NCI-H526 (cell line): ENCODE results near the gene TMEM54.
A peak's percentile ranks its signal among the peaks of the same experiment; 100 is the strongest.

Source experiments
- DNase-seq, 2 experiments: peaks; one replicate each; lab custom pipeline; 2025; lab: John Stamatoyannopoulos, UW

The TMEM54 gene

DNA sequence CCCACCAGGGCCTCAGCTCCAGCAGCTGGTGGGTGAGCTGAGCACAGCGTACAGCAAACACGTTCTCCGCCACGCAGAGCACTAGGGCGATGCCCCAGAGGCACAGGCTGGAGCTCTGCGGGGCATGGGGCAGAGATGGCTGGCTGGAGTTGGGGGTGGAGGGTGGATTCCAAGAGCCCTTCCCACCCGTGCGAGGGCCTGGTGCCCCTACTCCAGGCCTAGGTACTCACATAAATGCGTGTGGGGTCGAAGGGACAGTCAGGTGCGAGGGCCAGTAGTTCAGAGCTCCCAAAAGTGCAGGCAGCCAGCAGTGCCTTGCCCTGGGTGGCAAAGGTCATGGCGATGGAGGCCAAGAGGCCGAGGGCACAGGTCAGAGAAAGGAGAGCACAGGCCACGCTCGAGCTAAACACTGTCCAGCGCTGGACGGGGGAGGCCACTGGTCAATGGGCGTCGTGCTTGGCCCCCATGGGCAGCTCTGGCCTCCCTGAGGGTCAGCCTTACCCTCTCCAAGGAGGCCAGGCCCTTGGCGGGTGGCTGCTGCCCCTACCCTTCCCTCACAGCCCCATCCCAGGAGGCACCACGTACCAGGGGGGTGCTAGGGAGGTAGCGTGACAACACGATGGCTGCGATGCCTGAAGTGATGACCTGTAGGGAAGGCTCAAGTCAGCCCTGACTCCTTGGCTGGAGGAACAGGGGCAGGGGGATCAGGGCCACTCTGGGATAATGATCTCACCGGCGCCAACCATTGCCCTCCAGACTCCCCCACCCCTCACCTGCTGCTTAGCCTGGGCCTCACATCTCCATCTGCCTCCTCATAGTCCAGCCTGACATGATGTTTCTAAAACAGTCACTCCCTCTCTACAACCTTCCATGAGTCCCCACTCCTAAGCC, 5.6 kb downstream of the TMEM54 start:
- DNase-seq = no peak

DNA sequence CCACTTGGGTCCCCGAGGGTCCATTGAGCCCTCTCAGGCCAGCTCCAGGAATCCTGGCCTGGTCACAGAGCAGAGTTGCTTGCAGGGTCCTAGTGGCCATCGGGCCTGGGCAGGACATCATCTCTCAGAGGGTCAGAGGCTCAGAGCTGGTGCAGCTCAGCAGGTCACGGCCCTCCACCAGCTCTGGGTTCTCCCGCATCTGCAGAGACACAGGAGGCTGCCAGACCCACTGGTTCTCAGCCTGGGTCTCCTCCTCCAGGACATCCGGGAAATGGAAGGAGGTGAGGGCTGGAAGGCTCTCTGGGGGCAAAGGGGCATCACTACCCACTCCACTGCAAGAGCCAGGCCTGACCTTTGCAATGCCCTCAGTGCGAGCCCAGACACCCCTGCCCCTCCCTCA, 6.5 kb downstream of the TMEM54 start:
- DNase-seq = no peak

- DNase-seq = peak in 1 of 2 experiments; percentile 44
Measured at GRCh38 chr1:32894019-32894600, 7.1 kb downstream of the TMEM54 start.

DNA sequence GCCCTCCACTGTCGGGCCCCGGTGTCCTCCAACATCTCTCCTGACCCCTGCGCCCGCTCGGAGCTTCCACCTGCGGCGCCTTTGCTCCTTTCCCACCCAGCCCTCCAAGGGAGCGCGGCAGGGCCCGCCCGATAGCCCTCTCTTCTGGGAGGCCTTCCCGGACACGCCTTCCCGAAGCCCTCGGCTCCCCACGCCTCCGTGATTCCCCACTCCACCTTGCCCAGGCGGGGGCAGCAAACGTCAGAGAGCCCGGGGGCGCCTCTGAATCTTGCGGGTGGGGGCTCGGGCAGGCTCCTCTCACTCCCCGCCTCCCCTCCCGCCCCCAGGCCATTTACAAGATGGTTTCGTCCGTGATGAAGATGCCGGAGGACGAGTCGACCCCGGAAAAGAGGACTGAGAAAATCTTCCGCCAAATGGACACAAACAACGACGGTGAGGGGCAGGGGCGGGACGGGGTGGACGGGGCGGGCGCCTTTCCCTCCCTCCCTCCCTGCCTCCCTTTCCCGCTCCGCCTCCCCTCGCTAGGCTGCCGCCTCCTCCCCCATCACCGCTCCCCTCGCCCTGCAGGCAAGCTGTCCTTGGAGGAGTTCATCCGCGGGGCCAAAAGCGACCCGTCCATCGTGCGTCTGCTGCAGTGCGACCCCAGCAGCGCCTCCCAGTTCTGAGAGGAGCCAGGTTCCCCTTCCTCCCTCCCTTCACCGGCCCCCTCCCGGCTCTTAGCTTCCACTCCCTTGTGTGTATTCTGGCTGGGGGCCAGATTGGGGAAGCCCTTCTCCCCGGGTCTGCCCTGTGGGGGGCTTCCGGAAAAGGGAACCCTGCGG, 7.8 kb downstream of the TMEM54 start:
- DNase-seq = peak; percentile 47 to 86

- DNase-seq = peak; percentile 78 to 97
Measured at GRCh38 chr1:32892368-32893197, 8.6 kb downstream of the TMEM54 start.

GRCh38 chr1:32891630-32892029, 9.6 kb downstream of the TMEM54 start:
- DNase-seq = no peak

- no peak for DNase-seq
Measured at GRCh38 chr1:32891241-32891570, 10.0 kb downstream of the TMEM54 start.

GRCh38 chr1:32890516-32891240, 10.5 kb downstream of the TMEM54 start:
- no peak for DNase-seq

GRCh38 chr1:32889731-32890278, 11.4 kb downstream of the TMEM54 start:
- DNase-seq = no peak

- DNase-seq = no peak
Measured at GRCh38 chr1:32888677-32889420, 12.3 kb downstream of the TMEM54 start.

GRCh38 chr1:32888134-32888533, 13.1 kb downstream of the TMEM54 start:
- no peak for DNase-seq

- DNase-seq = peak in 1 of 2 experiments; percentile 42
Measured at GRCh38 chr1:32887623-32888022, 13.6 kb downstream of the TMEM54 start.

DNA sequence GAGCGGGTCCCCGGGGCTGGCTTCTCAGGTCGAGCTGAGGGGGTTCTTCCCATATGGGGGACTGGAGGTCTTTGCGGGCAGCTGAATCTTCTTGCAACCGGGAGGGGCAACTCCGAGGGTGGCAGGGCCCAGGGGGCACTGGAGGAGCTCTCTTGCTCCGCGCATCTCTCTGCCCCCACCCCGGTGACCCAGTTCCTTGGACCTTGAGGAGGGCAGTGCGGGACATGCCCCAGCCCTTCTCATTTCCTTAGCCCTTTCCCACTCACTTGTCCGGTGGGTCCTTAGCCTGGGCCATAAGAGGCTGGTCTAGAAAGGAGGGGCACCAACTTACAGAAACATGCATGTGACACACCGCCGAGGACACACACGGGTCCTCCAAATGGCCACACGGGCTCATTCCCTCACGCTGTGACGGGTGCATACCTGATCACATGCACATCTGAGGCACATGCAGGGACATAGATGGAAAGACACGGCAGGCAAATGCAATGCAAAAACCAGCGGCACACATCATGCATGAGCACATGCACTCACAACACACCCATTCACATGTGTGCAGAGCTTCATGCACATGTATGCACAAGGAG, 14.3 kb downstream of the TMEM54 start:
- DNase-seq = peak; percentile 54 to 78

DNA sequence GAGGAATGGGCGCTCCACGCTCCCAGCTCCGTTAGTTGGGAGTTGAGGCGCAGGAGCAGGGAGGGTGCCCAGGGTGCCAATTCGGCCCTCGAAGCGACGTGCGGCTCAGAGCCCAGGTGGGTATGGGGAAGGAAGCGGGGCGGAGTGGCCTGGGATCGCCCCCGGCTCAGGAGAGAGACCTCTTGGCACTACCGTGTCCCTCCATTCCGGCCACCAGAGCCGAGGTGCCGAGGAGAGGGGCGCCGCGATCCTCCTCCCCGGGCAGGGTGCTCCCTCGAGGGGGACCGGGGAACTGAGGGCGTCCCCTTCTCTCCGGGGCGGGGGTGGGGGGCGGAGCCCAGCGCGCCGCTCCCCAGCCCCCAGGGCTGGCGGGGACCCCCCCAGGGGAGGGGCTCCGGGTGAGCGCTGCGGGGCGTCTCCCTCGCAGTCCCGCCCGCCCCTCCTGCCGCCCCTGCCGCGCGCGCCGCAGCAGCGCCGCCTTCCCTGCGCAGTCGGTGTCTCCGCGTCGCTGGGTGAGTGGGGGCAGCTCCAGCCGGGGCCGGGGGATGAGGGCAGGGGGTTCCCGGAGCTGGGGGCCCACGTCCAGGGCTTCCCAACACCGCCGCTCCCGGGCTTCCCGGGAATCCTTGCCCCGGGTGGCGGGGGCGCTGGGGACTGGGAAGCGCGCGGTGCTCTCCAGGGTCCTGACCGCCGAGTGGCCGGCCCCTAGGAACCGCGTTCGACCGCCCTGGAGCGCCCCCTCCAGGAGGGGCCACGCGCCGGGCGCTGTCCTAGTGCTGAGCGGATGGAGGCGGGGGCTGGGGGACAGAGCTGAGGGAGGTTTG, 15.0 kb downstream of the TMEM54 start, which contains the start of gene HPCA:
HPCA (plus strand) TSS at position 488 of the 824 bp plus-strand sequence. CDS start 2,408 bp downstream, outside the sequence.
- DNase-seq = peak in 1 of 2 experiments; percentile 80

GRCh38 chr1:32885676-32886003, 15.5 kb downstream of the TMEM54 start:
- peak in 1 of 2 experiments; percentile 61 for DNase-seq

- DNase-seq = peak; percentile 45 to 85
Measured at GRCh38 chr1:32884726-32885125, 16.5 kb downstream of the TMEM54 start.

GRCh38 chr1:32884032-32884372, 17.2 kb downstream of the TMEM54 start:
- DNase-seq = no peak

- DNase-seq = peak in 1 of 2 experiments; percentile 23
Measured at GRCh38 chr1:32883338-32884031, 17.7 kb downstream of the TMEM54 start.
